GM12873 (cell line): ENCODE results near the gene FGFRL1.

Experiments used
- CTCF ChIP-seq: IDR thresholded peaks from 2 replicates; pipeline ENCODE4 v1.5.1; 2012; ENCODE audit warnings: low read depth, mild to moderate bottlenecking, moderate library complexity, low read length, control low read depth; ENCODE audit not compliant: insufficient read depth; ENCODE audit errors: missing control alignments

FGFRL1 gene

GRCh38 chr4:1023895-1024740 is 12.7 kb downstream of the FGFRL1 start:
- no peak for TF ChIP-seq CTCF

DNA sequence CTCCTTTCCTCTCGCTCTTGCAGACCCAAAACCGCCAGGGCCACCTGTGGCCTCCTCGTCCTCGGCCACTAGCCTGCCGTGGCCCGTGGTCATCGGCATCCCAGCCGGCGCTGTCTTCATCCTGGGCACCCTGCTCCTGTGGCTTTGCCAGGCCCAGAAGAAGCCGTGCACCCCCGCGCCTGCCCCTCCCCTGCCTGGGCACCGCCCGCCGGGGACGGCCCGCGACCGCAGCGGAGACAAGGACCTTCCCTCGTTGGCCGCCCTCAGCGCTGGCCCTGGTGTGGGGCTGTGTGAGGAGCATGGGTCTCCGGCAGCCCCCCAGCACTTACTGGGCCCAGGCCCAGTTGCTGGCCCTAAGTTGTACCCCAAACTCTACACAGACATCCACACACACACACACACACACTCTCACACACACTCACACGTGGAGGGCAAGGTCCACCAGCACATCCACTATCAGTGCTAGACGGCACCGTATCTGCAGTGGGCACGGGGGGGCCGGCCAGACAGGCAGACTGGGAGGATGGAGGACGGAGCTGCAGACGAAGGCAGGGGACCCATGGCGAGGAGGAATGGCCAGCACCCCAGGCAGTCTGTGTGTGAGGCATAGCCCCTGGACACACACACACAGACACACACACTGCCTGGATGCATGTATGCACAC is 13.6 kb downstream of the FGFRL1 start:
- TF ChIP-seq CTCF, result no peak

DNA sequence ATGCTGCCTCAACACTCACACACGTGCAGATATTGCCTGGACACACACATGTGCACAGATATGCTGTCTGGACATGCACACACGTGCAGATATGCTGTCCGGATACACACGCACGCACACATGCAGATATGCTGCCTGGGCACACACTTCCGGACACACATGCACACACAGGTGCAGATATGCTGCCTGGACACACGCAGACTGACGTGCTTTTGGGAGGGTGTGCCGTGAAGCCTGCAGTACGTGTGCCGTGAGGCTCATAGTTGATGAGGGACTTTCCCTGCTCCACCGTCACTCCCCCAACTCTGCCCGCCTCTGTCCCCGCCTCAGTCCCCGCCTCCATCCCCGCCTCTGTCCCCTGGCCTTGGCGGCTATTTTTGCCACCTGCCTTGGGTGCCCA is 14.7 kb downstream of the FGFRL1 start:
- no peak for TF ChIP-seq CTCF

GRCh38 chr4:1027219-1027914 is 15.9 kb downstream of the FGFRL1 start:
- TF ChIP-seq CTCF, result no peak

DNA sequence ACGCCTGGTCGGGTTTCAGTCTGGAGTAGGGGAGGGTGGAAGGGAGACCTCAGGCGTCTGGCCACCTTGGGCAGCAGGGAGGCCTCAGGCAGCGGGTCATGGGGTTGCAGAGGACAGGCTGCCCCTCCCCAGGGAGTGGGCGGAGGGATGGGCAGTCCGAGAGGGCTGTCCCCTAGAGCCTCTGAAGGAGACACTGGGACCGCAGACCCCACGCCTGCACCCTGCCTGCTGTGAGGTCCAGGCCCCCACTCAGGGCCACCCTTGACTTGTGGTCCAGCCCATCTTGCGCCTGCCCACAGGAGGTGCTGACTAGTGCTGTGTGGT is 16.5 kb downstream of the FGFRL1 start:
- TF ChIP-seq CTCF, result no peak

- no peak for TF ChIP-seq CTCF
Observed at GRCh38 chr4:1028574-1029220, 17.3 kb downstream of the FGFRL1 start.

DNA sequence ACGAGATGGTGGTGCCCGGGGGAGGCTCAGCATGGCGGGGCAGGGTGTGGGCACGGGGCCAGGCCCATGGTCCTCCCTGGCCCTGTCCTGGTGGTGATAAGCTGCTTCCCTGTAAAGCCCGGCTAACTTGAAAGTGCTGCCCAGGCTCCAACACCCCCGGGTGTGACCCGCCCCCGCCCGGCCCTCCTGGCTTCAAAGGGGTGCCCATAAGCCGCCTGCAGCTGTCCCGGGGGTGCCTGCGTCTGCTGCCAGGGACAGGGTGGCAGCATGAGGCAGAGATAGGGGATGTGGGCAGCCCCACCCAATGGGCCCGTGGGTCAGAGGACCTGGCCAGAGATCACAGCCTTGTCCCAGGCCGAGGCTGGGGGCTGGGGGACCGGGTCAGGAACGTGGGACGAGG is 18.1 kb downstream of the FGFRL1 start:
- TF ChIP-seq CTCF, result no peak
